Fibroblast of villous mesenchyme (primary cell): ENCODE results near the gene RALGPS1. TPM values are rescaled to one million over a fixed set of nuclear protein-coding genes. Genes with fewer than 3 reads are reported as not detected.

ENCODE experiments used
- DNase-seq: peaks from one replicate; pipeline ENCODE4 v3.0.0-alpha.2; 2010; ENCODE audit warnings: low read depth
- H3K4me3 ChIP-seq: 2 replicates; pipeline ENCODE4 v1.5.1; 2011; ENCODE audit warnings: low read depth, mild to moderate bottlenecking, low read length
- CTCF ChIP-seq: IDR thresholded peaks from 2 replicates; pipeline ENCODE4 v1.5.1; 2012; ENCODE audit warnings: low read depth, mild to moderate bottlenecking, low read length; ENCODE audit not compliant: insufficient read depth
- total RNA-seq: library from RNA; depleted of rRNA; stranded (reverse); fragments of >200 nt; gene quantifications from 2 replicates; pipeline ENCODE4 v1.2.3, GENCODE V29; 2012

Gene RALGPS1
- total RNA-seq, 1 donor: 2.6 TPM

- no peak for TF ChIP-seq CTCF
- no peak overlapping the region for H3K4me3 ChIP-seq
- DNase-seq: peak; percentile 99
Measured at GRCh38 chr9:127130661-127131538, 216.3 kb downstream of the RALGPS1 start.

- DNase-seq: peak; percentile 92
- no peak overlapping the region for H3K4me3 ChIP-seq
- no peak for TF ChIP-seq CTCF
Measured at GRCh38 chr9:127131871-127132270, 217.3 kb downstream of the RALGPS1 start.

GRCh38 chr9:127132375-127132774, 217.8 kb downstream of the RALGPS1 start:
- no peak for DNase-seq
- TF ChIP-seq CTCF: no peak
- no peak overlapping the region for H3K4me3 ChIP-seq

- no peak overlapping the region for H3K4me3 ChIP-seq
- DNase-seq: peak; percentile 59
- no peak for TF ChIP-seq CTCF
Measured at GRCh38 chr9:127132921-127133647, 218.5 kb downstream of the RALGPS1 start.

- no peak for TF ChIP-seq CTCF
- peak; percentile 92 for DNase-seq
- H3K4me3 ChIP-seq: no peak overlapping the region
Measured at GRCh38 chr9:127133739-127134167, 219.2 kb downstream of the RALGPS1 start.

- H3K4me3 ChIP-seq: no peak overlapping the region
- DNase-seq: no peak
- TF ChIP-seq CTCF: no peak
Measured at GRCh38 chr9:127135056-127135745, 220.6 kb downstream of the RALGPS1 start.
